ENCODE measurements around the gene ARHGAP31. TPM values are rescaled to one million over a fixed set of nuclear protein-coding genes. Genes with fewer than 3 reads are reported as not detected.

ARHGAP31 gene
- total and polyA plus RNA-seq, 2 of the 8 experiments (the other 6 are each of a cell fraction or from before 2014, with no cell fraction given): 1.1 to 7.6 TPM

- H3K27me3 ChIP-seq (replicated peaks in 1 of 4; ENCODE audit: control insufficient read depth in 3 of 4, extremely low read depth in 1 of 4, insufficient read depth in 3 of 4, low read length in 3 of 4): no peaks in the 10 kb centered on the region
- no peak overlapping the region for H2BK12ac ChIP-seq (ENCODE audit: low read depth, low read length)
- H3K14ac ChIP-seq (ENCODE audit: insufficient read length): no peak overlapping the region
- H3K36me3 ChIP-seq (ENCODE audit: control insufficient read depth in 2 of 4, insufficient read depth in 4 of 4, low read length in 3 of 4): 0 out of 8 replicates have a peak, but pooled peaks cover 0 to 4% (median 0%) of the 10 kb centered on the region in 4 experiments
- TF ChIP-seq MAX (IDR thresholded peaks at IDR 0.05) (no peak), GTF2F1 (IDR thresholded peaks at IDR 0.05; ENCODE audit: borderline replicate concordance, low read depth, low read length) (no peak), TAF7 (optimal IDR thresholded peaks at IDR 0.05; ENCODE audit: borderline replicate concordance, low read depth, low read length) (no peak), TBP (IDR thresholded peaks at IDR 0.05; ENCODE audit: low read depth, low read length) (no peak), ASH2L (IDR thresholded peaks at IDR 0.05; ENCODE audit: low read length) (no peak), POLR2A (IDR thresholded peaks at IDR 0.05; ENCODE audit: control extremely low read depth in 1 of 2, low read depth in 2 of 2, low read length in 2 of 2) (no peak)
- H3K79me2 ChIP-seq (ENCODE audit: control insufficient read depth in 1 of 2, insufficient read depth in 2 of 2, low read length in 2 of 2): no peaks in the 10 kb centered on the region
- no peak overlapping the region for H3K4me2 ChIP-seq (ENCODE audit: insufficient read depth in 1 of 2, low read depth in 2 of 2, low read length in 2 of 2)
- no peak overlapping the region for H2BK15ac ChIP-seq (ENCODE audit: low read length)
- no peak overlapping the region for H3K18ac ChIP-seq (ENCODE audit: extremely low read depth, low read length)
- no peak overlapping the region for H2BK5ac ChIP-seq (ENCODE audit: low read depth, low read length)
- H3K4me3 ChIP-seq (ENCODE audit: extremely low read depth in 1 of 4, insufficient read depth in 2 of 4, low read depth in 3 of 4, low read length in 4 of 4): no peak overlapping the region
- no peak overlapping the region for H2AK5ac ChIP-seq (ENCODE audit: low read depth, low read length)
- no peak overlapping the region for H3K9ac ChIP-seq (replicated peaks in 1 of 4; ENCODE audit: extremely low read depth in 1 of 4, low read depth in 3 of 4, low read length in 3 of 4)
- H3K79me1 ChIP-seq (ENCODE audit: low read depth, low read length): no peaks in the 10 kb centered on the region
- no peak overlapping the region for H3K27ac ChIP-seq (ENCODE audit: low read depth, low read length)
- no peaks in the 10 kb centered on the region for H4K20me1 ChIP-seq (replicated peaks in 1 of 2; ENCODE audit: control insufficient read depth in 1 of 2, insufficient read depth in 2 of 2, low read length in 2 of 2)
- DNase-seq (ENCODE audit: low read depth in 1 of 2, low spot score in 2 of 2) (no peak), FAIRE-seq (no peak)
- no peak overlapping the region for H4K5ac ChIP-seq (ENCODE audit: insufficient read length, low read depth, low read length)
- no peak overlapping the region for H2AFZ ChIP-seq (ENCODE audit: low read length)
- ChIA-PET POLR2A (ENCODE audit: partially characterized antibody) (interaction anchor here (0.8 to 1.6 kb wide), 3 partner anchors 9 to 28 kb away, joined by 3 to 6 read pairs (median 3); no protein-coding TSS in a partner anchor), CTCF (ENCODE audit: partially characterized antibody) (interaction anchor here (1.2 to 2.5 kb wide), 3 partner anchors 9 to 344 kb away, joined by 4 to 12 read pairs (median 7); no protein-coding TSS in a partner anchor)
- no peaks in the 10 kb centered on the region; a peak in 1 of 4 replicates for H3K9me3 ChIP-seq (ENCODE audit: insufficient read depth in 2 of 2, low read depth in 1 of 2, low read length in 1 of 2)
- no peak overlapping the region for H4K8ac ChIP-seq (ENCODE audit: extremely low read depth, insufficient read depth, low read length)
- no peak overlapping the region for H2BK120ac ChIP-seq (replicated peaks; ENCODE audit: low read depth, low read length)
- 94% methylated on average over 5 of the region's 5 CpGs; no CpG with 5 or more reads in 1 of the 2 experiments for WGBS, 2 experiments (ENCODE audit: extremely low coverage in 1 of 2, insufficient coverage in 1 of 2, insufficient read length in 1 of 2, insufficient replicate concordance in 2 of 2, low coverage in 1 of 2, low lambda C conversion rate in 2 of 2, missing lambda C conversion rate in 1 of 2)
- no peak overlapping the region for H2BK20ac ChIP-seq (ENCODE audit: low read length)
- H3K23ac ChIP-seq (ENCODE audit: insufficient read length): no peak overlapping the region
- H3K56ac ChIP-seq (replicated peaks; ENCODE audit: insufficient read length, low read depth, low read length): no peak overlapping the region
- H4K91ac ChIP-seq (replicated peaks; ENCODE audit: insufficient read length, low read length): no peak overlapping the region
- H3K4ac ChIP-seq (replicated peaks; ENCODE audit: insufficient read length, low read depth, low read length): no peak overlapping the region
- H3K4me1 ChIP-seq (replicated peaks in 1 of 4; ENCODE audit: control insufficient read depth in 3 of 4, insufficient read depth in 4 of 4, low read length in 3 of 4): peaks cover 0 to 3% (median 0%) of the 10 kb centered on the region in 4 experiments; a peak in 2 of 7 replicates
- H3K23me2 ChIP-seq (ENCODE audit: low read depth, low read length): no peaks in the 10 kb centered on the region; the same call in 1 of the 2 replicates
Measured at GRCh38 chr3:119336823-119337222, 42.6 kb downstream of the ARHGAP31 start.

Measured in H1 (cell line).